Endothelial cell of umbilical vein (primary cell): ENCODE data around the gene STUM. TPM values are rescaled to one million over a fixed set of nuclear protein-coding genes. Genes with fewer than 3 reads are reported as not detected.

ENCODE experiments used
- BruUV-seq: library from RNA; stranded (reverse); fragments of 400-500 nt; replicated peaks from 2 replicates; lab custom pipeline; 2021; lab: Mats Ljungman, UMichigan
- CTCF ChIA-PET: fragments of 300-600, 350-600 bp; sonication (Branson Sonifier 250); formaldehyde crosslinking; loops from one replicate; lab custom pipeline; 2021; ENCODE audit warnings: antibody characterized with exemption, inconsistent platforms; lab: Charles Lee
- POLR2A ChIA-PET: fragments of 300-600, 350-600 bp; sonication (Branson Sonifier 250); formaldehyde crosslinking; loops from one replicate; lab custom pipeline; 2021; ENCODE audit warnings: antibody characterized with exemption, inconsistent platforms; lab: Charles Lee
- DNase-seq: peaks from one replicate; pipeline ENCODE4 v3.0.0-alpha.2; 2011; ENCODE audit warnings: low read depth, low spot score
- FAIRE-seq: peaks from 2 replicates; lab custom pipeline; 2011; peaks lifted over from hg19 to GRCh38; lab: Jason Lieb, UNC
- H2AFZ ChIP-seq: 2 replicates; pipeline ENCODE4 v1.6.0; 2012; ENCODE audit warnings: low read depth, low read length, control low read depth, inconsistent platforms
- H3K27ac ChIP-seq: 2 replicates; pipeline ENCODE4 v1.5.1; 2011; ENCODE audit warnings: low read depth, mild to moderate bottlenecking, control low read depth, low read length, moderate library complexity; ENCODE audit not compliant: insufficient read depth
- H3K27me3 ChIP-seq, 2 experiments: 2 replicates each; pipeline versions ENCODE4 v1.6.0 to v1.6.1; 2011; ENCODE audit warnings: low read length in 2 of 2, mixed read lengths in 1 of 2; ENCODE audit not compliant: control insufficient read depth in 2 of 2, insufficient read depth in 2 of 2
- H3K36me3 ChIP-seq, 2 experiments: 2 replicates in 1 of 2; 3 replicates in 1 of 2; pipeline ENCODE4 v1.5.1; 2011; ENCODE audit warnings: low read length in 2 of 2, mild to moderate bottlenecking in 1 of 2, moderate library complexity in 1 of 2; ENCODE audit not compliant: control insufficient read depth in 2 of 2, insufficient read depth in 2 of 2; ENCODE audit errors: extremely low read depth in 1 of 2
- H3K4me1 ChIP-seq: 3 replicates; pipeline ENCODE4 v1.5.1; 2011; ENCODE audit warnings: mild to moderate bottlenecking, low read length; ENCODE audit not compliant: control insufficient read depth, insufficient read depth; ENCODE audit errors: extremely low read depth
- H3K4me2 ChIP-seq: 2 replicates; pipeline ENCODE4 v1.6.1; 2011; ENCODE audit warnings: low read length, control low read depth, mixed read lengths; ENCODE audit not compliant: insufficient read depth
- H3K4me3 ChIP-seq, 3 experiments: fragments of 200-600 bp in 1 of 3; sonication (generic), shearing (Covaris generic) in 1 of 3; replicated peaks in 1 of 3; 2 replicates each; pipeline ENCODE4 v1.5.1; 2011 to 2016; ENCODE audit warnings: control low read depth in 3 of 3, low read length in 3 of 3, mild to moderate bottlenecking in 2 of 3, inconsistent platforms in 1 of 3, low read depth in 1 of 3, moderate library complexity in 1 of 3; ENCODE audit not compliant: insufficient read depth in 1 of 3
- H3K79me2 ChIP-seq: 2 replicates; pipeline ENCODE4 v1.6.0; 2012; ENCODE audit warnings: low read length, inconsistent platforms; ENCODE audit not compliant: control insufficient read depth, insufficient read depth
- H3K9ac ChIP-seq: replicated peaks from 2 replicates; pipeline ENCODE3; 2011; ENCODE audit warnings: low read length, control low read depth; ENCODE audit not compliant: insufficient read depth; ENCODE audit errors: extremely low read depth
- H3K9me1 ChIP-seq: replicated peaks from 3 replicates; pipeline ENCODE4 v1.6.0; 2011; ENCODE audit warnings: mild to moderate bottlenecking, low read length; ENCODE audit not compliant: control insufficient read depth, insufficient read depth; ENCODE audit errors: extremely low read depth
- H3K9me3 ChIP-seq: replicated peaks from 2 replicates; pipeline ENCODE4 v1.5.1; 2012; ENCODE audit warnings: low read length, inconsistent platforms; ENCODE audit not compliant: control insufficient read depth, insufficient read depth
- H4K20me1 ChIP-seq: replicated peaks from 2 replicates; pipeline ENCODE3; 2011; ENCODE audit warnings: mild to moderate bottlenecking, low read length; ENCODE audit not compliant: control insufficient read depth, insufficient read depth; ENCODE audit errors: extremely low read depth
- EZH2 ChIP-seq: IDR thresholded peaks from 2 replicates; pipeline ENCODE4 v1.6.1; 2012; ENCODE audit warnings: borderline replicate concordance, low read depth, mild to moderate bottlenecking, moderate library complexity, low read length, inconsistent platforms; ENCODE audit not compliant: severe bottlenecking
- FOS ChIP-seq: IDR thresholded peaks from 2 replicates; pipeline ENCODE4 v1.6.1; 2011; ENCODE audit warnings: mild to moderate bottlenecking, low read length, moderate library complexity, borderline replicate concordance; ENCODE audit not compliant: insufficient read depth
- GATA2 ChIP-seq: IDR thresholded peaks from 2 replicates; pipeline ENCODE4 v1.7.0; 2011; ENCODE audit warnings: low read depth, mild to moderate bottlenecking, moderate library complexity, mixed read lengths, low read length; ENCODE audit not compliant: insufficient read length, insufficient read depth
- MYC ChIP-seq: IDR thresholded peaks from one replicate; pipeline ENCODE4 v1.6.1; 2011; ENCODE audit warnings: mild to moderate bottlenecking, low read depth, low read length
- POLR2A ChIP-seq: IDR thresholded peaks from 2 replicates; pipeline ENCODE4 v1.6.1; 2012; ENCODE audit warnings: low read depth, mild to moderate bottlenecking, control low read depth, low read length
- dilution Hi-C: fragments of 300-500 bp; cut with MboI; formaldehyde crosslinking; loops from one replicate; pipeline ENCODE4 v1.15.0; 2019; ENCODE audit warnings: low sequenced_read_pairs; ENCODE audit not compliant: extremely low pct_ligation_motif_present
- intact Hi-C: fragments of 100-400 bp; cut with micrococcal nuclease; formaldehyde crosslinking; loops from one replicate; pipeline ENCODE4 v1.10.0; 2022
- polyA plus RNA-seq, 4 experiments: library from polyadenylated mRNA; depleted of rRNA in 3 of 4; stranded (reverse) in 3 of 4; unstranded in 1 of 4; fragments of >200 nt; gene quantifications; 2 replicates each; pipeline versions ENCODE4 v1.2.1 to v1.2.3, GENCODE V29; 2011 to 2012; ENCODE audit warnings: missing spikeins in 1 of 4
- total RNA-seq: library from RNA; stranded (reverse); gene quantifications from 2 replicates; pipeline ENCODE4 v1.2.3, GENCODE V29; 2021
- TF ChIP-seq, protein P1 (sequence below): IDR thresholded peaks from 2 replicates; pipeline ENCODE4 v1.6.1; 2011; ENCODE audit not compliant: insufficient read depth, insufficient read length
- TF ChIP-seq, protein P2 (sequence below), 2 donors: IDR thresholded peaks; 1 replicate in 1 of 2; 2 replicates in 1 of 2; pipeline ENCODE4 v1.5.1; 2011; ENCODE audit warnings: low read length in 2 of 2, mild to moderate bottlenecking in 2 of 2, moderate library complexity in 2 of 2, control low read depth in 1 of 2, inconsistent platforms in 1 of 2, low read depth in 1 of 2; ENCODE audit not compliant: insufficient read depth in 1 of 2; ENCODE audit errors: extremely low read depth in 1 of 2

The STUM gene
- total and polyA plus RNA-seq, 2 donors (not counting 3 experiments of a cell fraction or from before 2014, with no cell fraction given), result not detected

GRCh38 chr1:226615876-226616275 lies 67.3 kb downstream of the STUM start:
- dilution Hi-C loops, result no loop called here
- no TSS peak for BruUV-seq
- no peak for FAIRE-seq

GRCh38 chr1:226616636-226617035 lies 68.1 kb downstream of the STUM start:
- Histone ChIP-seq H3K9me1 (no peaks in the 10 kb centered on the region), H3K4me2 (no peak overlapping the region), H3K27ac (no peak overlapping the region), H3K27me3 (peaks cover 0 to 5% of the 10 kb centered on the region in 2 experiments), H3K4me1 (no peaks in the 10 kb centered on the region), H3K4me3 (no peak overlapping the region), H2AFZ (no peak overlapping the region), H3K9ac (no peak overlapping the region), H4K20me1 (no peaks in the 10 kb centered on the region), H3K79me2 (no peaks in the 10 kb centered on the region), H3K9me3 (no peaks in the 10 kb centered on the region), H3K36me3 (no peaks in the 10 kb centered on the region)
- no peak for TF ChIP-seq EZH2
- TF ChIP-seq FOS, result no peak
- no peak for TF ChIP-seq MYC
- TF ChIP-seq, protein P1, sequence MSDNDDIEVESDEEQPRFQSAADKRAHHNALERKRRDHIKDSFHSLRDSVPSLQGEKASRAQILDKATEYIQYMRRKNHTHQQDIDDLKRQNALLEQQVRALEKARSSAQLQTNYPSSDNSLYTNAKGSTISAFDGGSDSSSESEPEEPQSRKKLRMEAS, result no peak
- TF ChIP-seq POLR2A, result no peak
- intact Hi-C loops, result no loop called here
- ChIA-PET POLR2A (no interaction called here), CTCF (interaction anchor here (3.3 kb wide), 1 partner anchor 10 kb away, joined by 9 read pairs; no protein-coding TSS in a partner anchor)
- dilution Hi-C loops, result no loop called here
- no TSS peak for BruUV-seq
- no peak for FAIRE-seq
- DNase-seq, result no peak

More at GRCh38 chr1:226615876-226616275, 67.3 kb downstream of the STUM start:
- intact Hi-C loops, result no loop called here
- CTCF ChIA-PET, result interaction anchor here (3.3 kb wide), 1 partner anchor 10 kb away, joined by 9 read pairs; no protein-coding TSS in a partner anchor
- Histone ChIP-seq H3K4me2 (no peak overlapping the region), H3K9me3 (no peaks in the 10 kb centered on the region), H4K20me1 (no peaks in the 10 kb centered on the region), H3K27me3 (peaks cover 0 to 2% of the 10 kb centered on the region in 2 experiments), H3K36me3 (no peaks in the 10 kb centered on the region), H3K4me1 (no peaks in the 10 kb centered on the region), H3K79me2 (no peaks in the 10 kb centered on the region), H2AFZ (no peak overlapping the region), H3K9ac (no peak overlapping the region), H3K27ac (no peak overlapping the region), H3K9me1 (no peaks in the 10 kb centered on the region), H3K4me3 (no peak overlapping the region)
- no peak for DNase-seq
- TF ChIP-seq, protein P2, sequence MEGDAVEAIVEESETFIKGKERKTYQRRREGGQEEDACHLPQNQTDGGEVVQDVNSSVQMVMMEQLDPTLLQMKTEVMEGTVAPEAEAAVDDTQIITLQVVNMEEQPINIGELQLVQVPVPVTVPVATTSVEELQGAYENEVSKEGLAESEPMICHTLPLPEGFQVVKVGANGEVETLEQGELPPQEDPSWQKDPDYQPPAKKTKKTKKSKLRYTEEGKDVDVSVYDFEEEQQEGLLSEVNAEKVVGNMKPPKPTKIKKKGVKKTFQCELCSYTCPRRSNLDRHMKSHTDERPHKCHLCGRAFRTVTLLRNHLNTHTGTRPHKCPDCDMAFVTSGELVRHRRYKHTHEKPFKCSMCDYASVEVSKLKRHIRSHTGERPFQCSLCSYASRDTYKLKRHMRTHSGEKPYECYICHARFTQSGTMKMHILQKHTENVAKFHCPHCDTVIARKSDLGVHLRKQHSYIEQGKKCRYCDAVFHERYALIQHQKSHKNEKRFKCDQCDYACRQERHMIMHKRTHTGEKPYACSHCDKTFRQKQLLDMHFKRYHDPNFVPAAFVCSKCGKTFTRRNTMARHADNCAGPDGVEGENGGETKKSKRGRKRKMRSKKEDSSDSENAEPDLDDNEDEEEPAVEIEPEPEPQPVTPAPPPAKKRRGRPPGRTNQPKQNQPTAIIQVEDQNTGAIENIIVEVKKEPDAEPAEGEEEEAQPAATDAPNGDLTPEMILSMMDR (IDR thresholded peaks at IDR 0.05; ENCODE audit: extremely low read depth in 1 of 2, insufficient read depth in 1 of 2, low read depth in 1 of 2, low read length in 2 of 2), result no peak
- TF ChIP-seq GATA2, result no peak
- TF ChIP-seq FOS, result no peak
- TF ChIP-seq, protein P1, result no peak
- POLR2A ChIA-PET, result no interaction called here
